ENCODE results near the gene CDKL4. TPM values are rescaled to one million over a fixed set of nuclear protein-coding genes. Genes with fewer than 3 reads are reported as not detected.
A peak's percentile ranks its signal among the peaks of the same experiment; 100 is the strongest.
"Not testable (repeated sequence)": the region's sequence is repeated elsewhere in the genome, so short reads cannot be mapped to it uniquely, and the experiment has no call there.

The CDKL4 gene
- total and polyA plus RNA-seq, 5 donors from 2014 or later = 0.25 to 1.6 (median 0.43) TPM

DNA sequence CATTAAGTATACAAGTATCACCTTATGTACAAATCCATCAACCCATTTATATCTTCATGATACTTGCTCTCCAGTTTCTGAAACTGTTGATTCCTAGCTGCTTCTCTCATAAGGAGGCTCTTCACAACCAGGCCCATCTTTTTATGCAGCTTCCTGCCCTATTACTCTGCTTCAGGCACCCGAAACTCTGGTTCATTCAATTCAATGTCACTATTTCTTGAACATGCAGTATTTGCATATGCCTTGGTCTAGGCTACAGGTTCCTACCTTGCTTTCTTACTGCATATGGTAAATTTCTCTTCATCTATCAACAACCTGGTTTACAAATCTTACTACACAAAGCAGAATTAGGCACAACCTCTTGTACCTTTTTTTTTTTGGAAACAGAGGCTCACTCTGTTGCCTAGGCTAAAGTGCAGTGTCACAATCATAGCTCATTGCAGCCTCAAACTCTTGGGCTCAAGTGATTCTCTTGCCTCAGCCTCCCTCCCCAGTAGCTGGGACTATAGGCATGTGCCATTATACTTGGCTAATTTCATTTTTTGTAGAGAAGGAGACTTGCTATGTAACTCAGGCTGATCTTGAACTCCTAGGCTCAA is 2.7 kb upstream of the CDKL4 start:
- ATAC-seq (ENCODE audit: low read depth in 2 of 2) = no peak
- Histone ChIP-seq H3K27me3 (ENCODE audit: control insufficient read depth, insufficient read depth, low read length) (no peaks in the 10 kb centered on the region), H3K4me1 (ENCODE audit: control insufficient read depth, insufficient read depth, low read length, poor library complexity, severe bottlenecking) (peaks cover 14% of the 10 kb centered on the region), H3K4me3 (ENCODE audit: low read depth, low read length) (no peak overlapping the region), H3K27ac (ENCODE audit: insufficient read depth, low read length, poor library complexity, severe bottlenecking) (no peak overlapping the region), H3K9me3 (ENCODE audit: control insufficient read depth in 2 of 2, low read length in 2 of 2) (peaks cover 0 to 6% of the 10 kb centered on the region in 2 experiments), H3K36me3 (ENCODE audit: control insufficient read depth, insufficient read depth, low read length) (peaks cover 8% of the 10 kb centered on the region)
- H3K27ac Mint-ChIP-seq = peak overlapping the region in 1 of 3 donors; percentile 3
- H3K27me3 Mint-ChIP-seq = no peaks in the 10 kb centered on the region
- DNase-seq = no peak
- H3K4me3 Mint-ChIP-seq = peak overlapping the region in 3 of 4 donors; percentile 43 to 46 (median 44)
- H3K36me3 Mint-ChIP-seq = peaks cover 10% of the 10 kb centered on the region
- H3K4me1 Mint-ChIP-seq = peaks cover 10 to 33% (median 21%) of the 10 kb centered on the region in 4 donors
- H3K9me3 Mint-ChIP-seq = peaks cover 0 to 7% (median 2%) of the 10 kb centered on the region in 7 donors

- not testable (repeated sequence) for H3K9me3 Mint-ChIP-seq; H3K27me3 ChIP-seq (ENCODE audit: control insufficient read depth, insufficient read depth, low read length); H3K36me3 Mint-ChIP-seq; H3K27me3 Mint-ChIP-seq; H3K36me3 ChIP-seq (ENCODE audit: control insufficient read depth, insufficient read depth, low read length); H3K9me3 ChIP-seq (ENCODE audit: control insufficient read depth in 2 of 2, low read length in 2 of 2)
- H3K4me3 ChIP-seq (ENCODE audit: low read depth, low read length) = peak overlapping the region; percentile 57
- H3K4me3 Mint-ChIP-seq = peak overlapping the region; percentile 78 to 91 (median 90)
- H3K4me1 Mint-ChIP-seq = peaks cover 11 to 39% (median 25%) of the 10 kb centered on the region in 4 donors
- ATAC-seq (ENCODE audit: low read depth in 2 of 2) = peak; percentile 36 to 57
- DNase-seq = peak; percentile 6 to 74 (median 61)
- H3K27ac Mint-ChIP-seq = peak overlapping the region; percentile 86 to 87 (median 86)
- H3K4me1 ChIP-seq (ENCODE audit: control insufficient read depth, insufficient read depth, low read length, poor library complexity, severe bottlenecking) = peaks cover 19% of the 10 kb centered on the region
- H3K27ac ChIP-seq (ENCODE audit: insufficient read depth, low read length, poor library complexity, severe bottlenecking) = peak overlapping the region; percentile 21
These were observed 1.3 kb upstream of the CDKL4 start for GRCh38 chr2:39244963-39245625.

DNA sequence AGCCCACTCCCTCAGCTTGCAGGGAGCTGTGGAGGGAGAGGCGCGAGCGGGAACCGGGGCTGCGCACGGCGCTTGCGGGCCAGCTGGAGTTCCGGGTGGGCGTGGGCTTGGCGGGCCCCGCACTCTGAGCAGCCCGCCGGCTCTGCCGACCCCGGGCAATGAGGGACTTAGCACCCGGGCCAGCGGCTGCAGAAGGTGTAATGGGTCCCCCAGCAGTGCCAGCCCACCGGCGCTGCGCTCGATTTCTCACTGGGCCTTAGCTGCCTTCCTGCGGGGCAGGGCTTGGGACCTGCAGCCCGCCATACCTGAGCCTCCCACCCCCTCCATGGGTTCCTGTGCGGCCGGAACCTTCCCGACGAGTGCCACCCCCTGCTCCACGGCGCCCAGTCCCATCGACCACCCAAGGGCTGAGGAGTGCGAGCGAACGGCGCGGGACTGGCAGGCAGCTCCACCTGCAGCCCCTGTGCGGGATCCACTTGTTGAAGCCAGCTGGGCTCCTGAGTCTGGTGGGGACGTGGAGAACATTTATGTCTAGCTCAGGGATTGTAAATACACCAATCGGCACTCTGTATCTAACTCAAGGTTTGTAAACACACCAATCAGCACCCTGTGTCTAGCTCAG is 582 bp upstream of the CDKL4 start:
- H3K9me3 Mint-ChIP-seq; H3K9me3 ChIP-seq (ENCODE audit: control insufficient read depth in 2 of 2, low read length in 2 of 2); H3K36me3 ChIP-seq (ENCODE audit: control insufficient read depth, insufficient read depth, low read length); H3K36me3 Mint-ChIP-seq; DNase-seq; H3K4me3 ChIP-seq (ENCODE audit: low read depth, low read length); H3K27me3 ChIP-seq (ENCODE audit: control insufficient read depth, insufficient read depth, low read length); ATAC-seq (ENCODE audit: low read depth in 2 of 2); H3K27me3 Mint-ChIP-seq: not testable (repeated sequence)
- Mint-ChIP-seq H3K4me1 (peaks cover 11 to 39% (median 25%) of the 10 kb centered on the region in 4 donors), H3K4me3 (peak overlapping the region; percentile 78 to 91 (median 90)), H3K27ac (peak overlapping the region in 2 of 3 donors; percentile 86)
- Histone ChIP-seq H3K4me1 (ENCODE audit: control insufficient read depth, insufficient read depth, low read length, poor library complexity, severe bottlenecking) (peaks cover 19% of the 10 kb centered on the region), H3K27ac (ENCODE audit: insufficient read depth, low read length, poor library complexity, severe bottlenecking) (peak overlapping the region; percentile 55)

DNA sequence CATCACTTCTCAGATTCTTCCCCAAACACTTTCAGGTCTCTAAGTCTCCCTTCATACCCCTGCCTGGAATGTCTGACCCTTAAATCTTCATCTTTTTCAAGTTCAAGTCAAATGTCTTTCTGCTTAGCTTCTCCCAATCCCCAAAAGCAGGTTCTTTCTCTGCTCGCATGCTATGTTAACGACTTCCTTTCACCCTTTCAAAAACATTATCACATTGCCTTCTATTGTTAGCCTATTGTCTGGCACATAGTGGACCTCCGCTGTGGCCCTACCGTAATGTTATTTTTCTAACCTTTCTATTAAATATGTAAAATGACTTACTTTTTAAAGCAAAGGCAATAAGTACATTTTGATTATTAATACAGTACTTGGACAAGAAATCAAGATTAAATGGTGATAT is 2.2 kb downstream of the CDKL4 start:
- Mint-ChIP-seq H3K27ac (peak overlapping the region; percentile 4 to 94 (median 26)), H3K9me3 (peaks cover 0 to 5% (median 0%) of the 10 kb centered on the region in 7 donors), H3K4me3 (peak overlapping the region in 3 of 4 donors; percentile 16 to 48 (median 30)), H3K27me3 (no peaks in the 10 kb centered on the region), H3K36me3 (no peaks in the 10 kb centered on the region), H3K4me1 (peaks cover 11 to 39% (median 23%) of the 10 kb centered on the region in 4 donors)
- peak overlapping the region; percentile 25 for H3K27ac ChIP-seq (ENCODE audit: insufficient read depth, low read length, poor library complexity, severe bottlenecking)
- no peaks in the 10 kb centered on the region for H3K36me3 ChIP-seq (ENCODE audit: control insufficient read depth, insufficient read depth, low read length)
- H3K9me3 ChIP-seq (ENCODE audit: control insufficient read depth in 2 of 2, low read length in 2 of 2) = no peaks in the 10 kb centered on the region
- peaks cover 19% of the 10 kb centered on the region for H3K4me1 ChIP-seq (ENCODE audit: control insufficient read depth, insufficient read depth, low read length, poor library complexity, severe bottlenecking)
- ATAC-seq (ENCODE audit: low read depth in 2 of 2) (no peak), DNase-seq (peak in 1 of 3 donors; percentile 45)
- no peaks in the 10 kb centered on the region for H3K27me3 ChIP-seq (ENCODE audit: control insufficient read depth, insufficient read depth, low read length)
- H3K4me3 ChIP-seq (ENCODE audit: low read depth, low read length) = peak overlapping the region; percentile 42

DNA sequence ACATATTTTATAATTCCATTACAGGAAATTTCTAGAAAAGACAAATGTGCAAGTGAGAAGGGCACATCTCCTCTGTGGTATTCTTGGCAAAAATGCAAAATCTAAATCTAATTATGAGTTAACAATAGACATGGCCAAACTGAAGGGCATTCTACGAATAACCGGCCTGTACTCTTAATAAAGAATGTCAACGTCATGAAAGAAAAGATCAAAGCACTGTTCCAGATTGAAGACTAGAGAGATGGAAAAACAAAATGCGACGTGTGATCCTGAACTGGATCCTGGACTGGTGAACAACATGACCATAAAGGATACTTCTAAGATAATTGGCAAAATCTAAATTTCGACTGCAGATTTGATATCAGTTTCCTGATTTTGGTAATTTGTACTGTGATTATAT is 3.0 kb downstream of the CDKL4 start:
- Histone ChIP-seq H3K27me3 (ENCODE audit: control insufficient read depth, insufficient read depth, low read length) (no peaks in the 10 kb centered on the region), H3K4me3 (ENCODE audit: low read depth, low read length) (no peak overlapping the region), H3K4me1 (ENCODE audit: control insufficient read depth, insufficient read depth, low read length, poor library complexity, severe bottlenecking) (peaks cover 19% of the 10 kb centered on the region), H3K36me3 (ENCODE audit: control insufficient read depth, insufficient read depth, low read length) (no peaks in the 10 kb centered on the region), H3K9me3 (ENCODE audit: control insufficient read depth in 2 of 2, low read length in 2 of 2) (no peaks in the 10 kb centered on the region), H3K27ac (ENCODE audit: insufficient read depth, low read length, poor library complexity, severe bottlenecking) (no peak overlapping the region)
- H3K36me3 Mint-ChIP-seq = no peaks in the 10 kb centered on the region
- peak overlapping the region in 1 of 4 donors; percentile 16 for H3K4me3 Mint-ChIP-seq
- no peaks in the 10 kb centered on the region for H3K27me3 Mint-ChIP-seq
- peak overlapping the region in 2 of 3 donors; percentile 45 to 47 for H3K27ac Mint-ChIP-seq
- DNase-seq = no peak
- H3K9me3 Mint-ChIP-seq = peaks cover 0 to 12% (median 1%) of the 10 kb centered on the region in 7 donors
- no peak for ATAC-seq (ENCODE audit: low read depth in 2 of 2)
- H3K4me1 Mint-ChIP-seq = peaks cover 11 to 35% (median 18%) of the 10 kb centered on the region in 4 donors

DNA sequence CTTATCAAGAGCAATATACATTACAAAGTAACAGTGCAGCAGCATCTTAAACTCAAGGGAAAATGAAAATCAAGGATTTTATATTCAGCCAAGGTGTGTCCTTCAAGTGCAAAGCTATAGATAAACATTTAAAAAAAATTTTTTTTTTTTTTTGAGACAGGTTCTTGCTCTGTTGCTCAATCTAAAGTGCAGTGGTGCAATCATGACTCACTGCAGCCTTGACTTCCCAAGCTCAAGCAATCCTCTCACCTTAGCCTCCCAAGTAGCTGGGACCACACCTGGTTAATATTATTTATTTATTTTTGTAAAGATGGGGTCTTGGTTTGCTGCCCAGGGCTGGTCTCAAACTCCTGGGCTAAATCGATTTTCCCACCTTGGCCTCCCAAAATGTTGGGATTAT is 9.0 kb downstream of the CDKL4 start:
- Histone ChIP-seq H3K27ac (ENCODE audit: insufficient read depth, low read length, poor library complexity, severe bottlenecking) (no peak overlapping the region), H3K9me3 (ENCODE audit: control insufficient read depth in 2 of 2, low read length in 2 of 2) (no peaks in the 10 kb centered on the region), H3K4me3 (ENCODE audit: low read depth, low read length) (no peak overlapping the region), H3K27me3 (ENCODE audit: control insufficient read depth, insufficient read depth, low read length) (no peaks in the 10 kb centered on the region), H3K4me1 (ENCODE audit: control insufficient read depth, insufficient read depth, low read length, poor library complexity, severe bottlenecking) (no peaks in the 10 kb centered on the region), H3K36me3 (ENCODE audit: control insufficient read depth, insufficient read depth, low read length) (no peaks in the 10 kb centered on the region)
- no peak for DNase-seq
- Mint-ChIP-seq H3K36me3 (peaks cover 3% of the 10 kb centered on the region), H3K4me3 (no peak overlapping the region), H3K9me3 (peaks cover 0 to 15% (median 2%) of the 10 kb centered on the region in 7 donors), H3K27me3 (no peaks in the 10 kb centered on the region), H3K4me1 (peaks cover 2 to 4% (median 3%) of the 10 kb centered on the region in 4 donors), H3K27ac (no peak overlapping the region)
- ATAC-seq (ENCODE audit: low read depth in 2 of 2) = no peak

DNA sequence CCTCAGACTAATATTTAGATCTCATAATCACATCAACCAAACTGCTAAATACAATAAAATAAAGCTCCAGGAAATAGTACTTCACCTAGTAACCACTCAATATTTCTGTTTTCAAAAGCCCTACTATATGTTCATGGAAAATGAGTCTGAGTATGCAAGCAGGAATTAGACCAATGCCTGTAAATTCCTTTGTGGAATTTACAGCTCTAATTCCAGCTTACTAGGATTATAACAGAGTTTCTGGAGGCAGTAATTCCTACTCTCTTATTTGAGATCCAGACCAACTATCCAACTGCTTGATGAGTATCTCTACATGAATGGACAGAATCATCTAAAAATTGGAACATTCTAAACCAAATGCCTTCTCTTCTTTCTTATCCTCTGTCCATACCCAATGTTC is 11.6 kb downstream of the CDKL4 start:
- no peak overlapping the region for H3K27ac Mint-ChIP-seq
- Histone ChIP-seq H3K4me3 (ENCODE audit: low read depth, low read length) (no peak overlapping the region), H3K27me3 (ENCODE audit: control insufficient read depth, insufficient read depth, low read length) (no peaks in the 10 kb centered on the region), H3K36me3 (ENCODE audit: control insufficient read depth, insufficient read depth, low read length) (no peaks in the 10 kb centered on the region), H3K4me1 (ENCODE audit: control insufficient read depth, insufficient read depth, low read length, poor library complexity, severe bottlenecking) (peaks cover 4% of the 10 kb centered on the region), H3K27ac (ENCODE audit: insufficient read depth, low read length, poor library complexity, severe bottlenecking) (no peak overlapping the region), H3K9me3 (ENCODE audit: control insufficient read depth in 2 of 2, low read length in 2 of 2) (no peaks in the 10 kb centered on the region)
- H3K36me3 Mint-ChIP-seq = peaks cover 3% of the 10 kb centered on the region
- DNase-seq (no peak), ATAC-seq (ENCODE audit: low read depth in 2 of 2) (no peak)
- H3K4me3 Mint-ChIP-seq = no peak overlapping the region
- H3K27me3 Mint-ChIP-seq = peaks cover 3% of the 10 kb centered on the region
- peaks cover 0 to 15% (median 2%) of the 10 kb centered on the region in 7 donors for H3K9me3 Mint-ChIP-seq
- peaks cover 16 to 22% (median 20%) of the 10 kb centered on the region in 4 donors for H3K4me1 Mint-ChIP-seq
